HG02623 (cell line): ENCODE results near the gene SMU1.
"Not testable (repeated sequence)": the region's sequence is repeated elsewhere in the genome, so short reads cannot be mapped to it uniquely, and the experiment has no call there.

Source experiments
- ATAC-seq: cut with Tn5 transposase; IDR thresholded peaks from one replicate; pipeline ENCODE4 v1.9.1; 2021; ENCODE audit warnings: moderate library complexity; ENCODE audit not compliant: unreplicated experiment

Gene SMU1

GRCh38 chr9:33014665-33015014 is 61.8 kb downstream of the SMU1 start:
- no peak for ATAC-seq

- ATAC-seq, result no peak
Observed at GRCh38 chr9:33013962-33014664, 62.4 kb downstream of the SMU1 start.

DNA sequence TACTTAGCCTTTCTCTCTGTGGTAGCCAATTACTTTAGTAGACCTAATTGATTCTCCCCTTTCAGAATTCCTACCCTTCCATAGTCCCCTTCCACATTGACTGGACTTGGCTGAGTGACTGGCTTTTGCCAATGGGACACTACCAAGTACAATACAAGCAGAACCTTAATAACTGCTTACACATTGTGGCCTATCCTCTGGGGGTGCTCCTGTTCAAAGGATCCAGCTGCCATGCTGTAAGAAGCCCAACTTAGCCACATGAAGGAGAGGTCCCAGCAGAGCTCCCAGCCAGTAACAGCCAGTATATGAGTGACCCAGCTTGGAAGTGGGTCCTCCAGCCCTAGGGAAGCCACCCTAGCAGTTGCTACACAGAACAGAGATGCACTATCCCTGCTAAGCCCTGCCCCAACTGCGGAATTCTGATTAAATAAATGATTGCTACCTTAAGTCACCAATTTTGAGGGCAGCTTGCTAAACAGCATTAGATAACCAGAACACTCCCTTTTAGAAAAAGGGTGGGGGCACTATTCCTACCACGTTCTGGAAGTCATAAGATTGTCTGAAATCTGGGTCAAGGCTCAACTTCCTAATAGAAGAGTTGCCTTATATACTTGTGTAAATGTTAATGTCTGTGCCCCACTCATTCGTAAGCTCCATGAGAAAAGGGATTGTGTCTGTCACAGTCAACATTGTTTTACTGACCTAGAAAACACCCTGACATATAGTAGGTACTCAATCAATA is 64.0 kb downstream of the SMU1 start:
- ATAC-seq, result no peak

DNA sequence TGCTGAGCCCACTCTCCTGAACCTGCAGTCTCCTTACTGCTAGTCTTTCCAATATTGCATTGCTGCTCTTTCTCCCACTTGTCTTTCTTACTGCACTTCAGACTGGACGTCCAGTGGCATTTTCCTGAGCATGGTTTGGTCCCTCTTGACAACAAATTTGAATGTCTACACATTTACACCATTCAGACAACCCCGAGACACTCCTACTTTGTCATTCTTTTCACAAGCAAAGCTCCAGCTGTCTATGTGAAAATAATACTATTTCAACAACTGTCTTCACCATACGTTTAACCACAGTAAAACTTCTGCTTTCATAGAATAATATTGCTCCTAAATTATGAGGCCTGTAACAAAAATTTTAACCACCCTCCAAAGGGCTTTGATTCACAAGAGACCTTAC is 64.6 kb downstream of the SMU1 start:
- no peak for ATAC-seq

- no peak for ATAC-seq
Observed at GRCh38 chr9:33007755-33008154, 68.7 kb downstream of the SMU1 start.

DNA sequence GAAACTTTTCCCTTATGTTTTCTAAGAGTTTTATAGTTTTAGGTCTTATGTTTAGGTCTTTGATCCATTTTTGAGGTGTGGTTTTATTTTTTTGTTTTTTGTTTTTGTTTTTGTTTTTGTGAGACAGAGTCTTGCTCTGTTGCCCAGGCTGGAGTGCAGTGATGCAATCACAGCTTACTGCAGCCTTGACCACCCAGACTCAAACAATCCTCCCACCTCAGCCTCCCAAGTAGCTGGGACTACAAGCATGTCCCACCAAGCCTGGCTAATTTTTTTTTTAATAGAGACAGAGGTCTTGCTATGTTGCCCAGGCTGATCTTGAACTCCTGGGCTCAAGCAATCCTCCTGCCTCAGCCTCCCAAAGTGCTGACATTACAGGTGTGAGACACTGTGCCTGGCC is 71.1 kb downstream of the SMU1 start:
- not testable (repeated sequence) for ATAC-seq

DNA sequence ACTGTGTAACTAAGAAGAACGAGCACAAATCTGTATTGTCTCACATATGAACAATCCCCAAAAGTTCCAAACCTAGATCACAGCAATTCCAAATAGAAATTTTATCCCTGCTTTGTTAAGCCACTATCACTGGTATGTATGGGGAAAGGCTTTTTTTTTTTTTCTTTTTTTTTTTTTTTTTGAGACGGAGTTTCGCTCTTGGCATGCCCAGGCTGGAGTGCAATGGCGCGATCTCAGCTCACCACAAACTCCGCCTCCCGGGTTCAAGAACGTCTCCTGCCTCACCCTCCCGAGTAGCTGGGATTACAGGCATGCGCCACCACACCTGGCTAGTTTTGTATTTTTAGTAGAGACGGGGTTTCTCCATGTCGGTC is 75.8 kb downstream of the SMU1 start:
- not testable (repeated sequence) for ATAC-seq

- ATAC-seq, result no peak
Observed at GRCh38 chr9:32992595-32993238, 83.8 kb downstream of the SMU1 start.

DNA sequence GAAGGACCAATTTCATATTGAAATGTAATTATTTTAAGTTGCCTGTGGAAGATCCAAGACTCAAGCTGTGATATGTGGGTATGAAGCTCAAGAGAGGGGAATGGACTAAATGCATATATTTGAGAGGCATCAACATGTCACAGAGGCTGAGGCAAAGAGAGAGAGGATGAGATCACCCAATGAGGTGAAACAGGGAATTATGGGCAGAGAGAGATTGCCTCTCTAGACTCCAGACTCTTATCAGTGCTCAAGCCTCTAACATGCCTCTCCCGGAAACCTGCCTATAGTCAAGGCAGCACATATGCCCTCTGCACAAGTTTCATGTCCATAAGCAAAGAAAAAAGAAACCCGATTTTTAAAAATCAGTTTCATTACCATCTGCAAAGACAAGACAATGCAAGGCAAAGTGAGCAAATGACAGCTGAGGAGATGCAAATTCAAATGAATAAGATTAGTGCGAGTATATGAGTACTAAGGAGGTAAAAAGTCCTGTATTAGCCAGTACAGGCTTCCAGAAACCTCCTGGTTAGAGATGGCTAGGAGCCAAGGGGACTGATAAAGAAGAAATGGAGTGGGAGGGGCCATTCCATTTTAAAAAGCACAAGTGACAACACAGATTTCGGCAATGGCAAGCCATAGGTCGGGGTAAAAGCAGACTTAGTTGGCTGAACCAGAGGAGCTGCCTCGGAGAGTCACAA is 84.4 kb downstream of the SMU1 start:
- ATAC-seq, result no peak
